Measurements from ENCODE around the gene KCNG2.

DNA sequence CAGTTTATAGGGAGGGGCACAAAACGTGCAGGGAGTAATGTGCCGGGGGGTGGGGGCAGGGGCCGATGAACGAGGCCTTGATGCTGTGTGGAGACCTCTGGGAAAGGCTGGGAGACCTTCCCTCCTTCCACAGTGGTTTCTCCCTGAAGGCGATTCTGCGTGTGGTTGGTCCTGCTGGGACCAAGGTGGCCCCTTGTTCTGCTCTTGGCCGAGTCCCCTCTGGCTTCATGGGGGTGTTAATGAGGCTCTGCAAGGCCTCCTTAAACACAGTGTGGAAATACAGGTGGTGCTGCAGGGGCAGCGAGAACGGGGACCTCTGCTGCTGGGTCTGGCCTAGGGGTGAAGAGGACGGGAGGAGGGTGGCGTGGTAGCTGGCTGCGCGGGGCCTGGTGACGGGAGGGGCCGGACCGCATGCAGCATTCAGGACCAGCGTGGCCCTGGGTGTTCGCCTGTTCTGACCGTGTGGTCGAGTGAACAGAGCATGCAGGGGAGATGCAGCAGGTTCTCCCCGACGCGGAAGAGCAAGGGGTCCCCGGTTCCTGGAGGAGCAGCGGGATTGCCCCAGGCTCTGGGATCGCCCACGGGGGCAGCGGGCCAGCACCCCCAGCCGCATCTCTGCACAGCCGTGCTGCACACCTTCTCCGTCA, 42.1 kb upstream of the KCNG2 start:
- TF ChIP-seq, protein P1, sequence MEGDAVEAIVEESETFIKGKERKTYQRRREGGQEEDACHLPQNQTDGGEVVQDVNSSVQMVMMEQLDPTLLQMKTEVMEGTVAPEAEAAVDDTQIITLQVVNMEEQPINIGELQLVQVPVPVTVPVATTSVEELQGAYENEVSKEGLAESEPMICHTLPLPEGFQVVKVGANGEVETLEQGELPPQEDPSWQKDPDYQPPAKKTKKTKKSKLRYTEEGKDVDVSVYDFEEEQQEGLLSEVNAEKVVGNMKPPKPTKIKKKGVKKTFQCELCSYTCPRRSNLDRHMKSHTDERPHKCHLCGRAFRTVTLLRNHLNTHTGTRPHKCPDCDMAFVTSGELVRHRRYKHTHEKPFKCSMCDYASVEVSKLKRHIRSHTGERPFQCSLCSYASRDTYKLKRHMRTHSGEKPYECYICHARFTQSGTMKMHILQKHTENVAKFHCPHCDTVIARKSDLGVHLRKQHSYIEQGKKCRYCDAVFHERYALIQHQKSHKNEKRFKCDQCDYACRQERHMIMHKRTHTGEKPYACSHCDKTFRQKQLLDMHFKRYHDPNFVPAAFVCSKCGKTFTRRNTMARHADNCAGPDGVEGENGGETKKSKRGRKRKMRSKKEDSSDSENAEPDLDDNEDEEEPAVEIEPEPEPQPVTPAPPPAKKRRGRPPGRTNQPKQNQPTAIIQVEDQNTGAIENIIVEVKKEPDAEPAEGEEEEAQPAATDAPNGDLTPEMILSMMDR (IDR thresholded peaks at IDR 0.05; ENCODE audit: insufficient read depth, low read length, poor library complexity, severe bottlenecking): no peak
- no peak for TF ChIP-seq EZH2phosphoT487 (conservative IDR thresholded peaks at IDR 0.05; ENCODE audit: low read length)

Data from SU-DHL-6 (cell line).